Cardiac muscle cell (in vitro differentiated cells and primary cell): ENCODE results near the gene CBLB. TPM values are rescaled to one million over a fixed set of nuclear protein-coding genes. Genes with fewer than 3 reads are reported as not detected.

ENCODE experiments used
- DNase-seq, 2 donors: peaks; one replicate each; pipeline versions ENCODE4 v3.0.0 to v3.0.0-alpha.2; 2010 to 2017; ENCODE audit warnings: low read depth in 1 of 2, low spot score in 1 of 2
- H3K27ac ChIP-seq: fragments of 200-600 bp; sonication (generic); 2 replicates; pipeline ENCODE4 v1.5.1; 2016
- H3K27me3 ChIP-seq: fragments of 200-600 bp; sonication (generic); 2 replicates; pipeline ENCODE4 v1.6.0; 2016; ENCODE audit warnings: control low read depth
- H3K36me3 ChIP-seq: fragments of 200-600 bp; sonication (generic); 2 replicates; pipeline ENCODE4 v1.5.1; 2016; ENCODE audit warnings: control low read depth
- H3K4me1 ChIP-seq: fragments of 200-600 bp; sonication (generic); 2 replicates; pipeline ENCODE4 v1.8.1; 2017; ENCODE audit warnings: low read depth, mild to moderate bottlenecking, mixed run types
- H3K4me3 ChIP-seq: fragments of 200-600 bp; sonication (generic); 2 replicates; pipeline ENCODE4 v1.5.1; 2016; ENCODE audit warnings: mild to moderate bottlenecking
- H3K9me3 ChIP-seq: fragments of 200-600 bp; sonication (generic); 2 replicates; pipeline ENCODE4 v1.5.1; 2017; ENCODE audit warnings: low read depth, mild to moderate bottlenecking, control low read depth
- CTCF ChIP-seq: IDR thresholded peaks from 2 replicates; pipeline ENCODE4 v1.5.1; 2012; ENCODE audit warnings: low read depth, mild to moderate bottlenecking, low read length
- polyA plus RNA-seq: library from polyadenylated mRNA; unstranded; fragments of >200 nt; fragmentation: Nextera tagmentation; extraction: Ambion mirVana; gene quantifications from 2 replicates; pipeline ENCODE4 v1.2.1, GENCODE V29; 2016
- total RNA-seq: library from RNA; depleted of rRNA; stranded (reverse); fragments of >200 nt; gene quantifications from 2 replicates; pipeline ENCODE4 v1.2.3, GENCODE V29; 2016

Gene CBLB
- total and polyA plus RNA-seq, 2 experiments from 2014 or later = 30.3 to 48.2 TPM

GRCh38 chr3:105799286-105799685, 69.5 kb downstream of the CBLB start:
- TF ChIP-seq CTCF = no peak
- no peaks in the 10 kb centered on the region for H3K4me1 ChIP-seq
- H3K4me3 ChIP-seq = no peak overlapping the region
- H3K36me3 ChIP-seq = no peaks in the 10 kb centered on the region
- peak in 1 of 2 donors; percentile 35 for DNase-seq
- no peaks in the 10 kb centered on the region for H3K27me3 ChIP-seq
- no peak overlapping the region for H3K27ac ChIP-seq
- no peaks in the 10 kb centered on the region for H3K9me3 ChIP-seq

GRCh38 chr3:105798381-105798934, 70.4 kb downstream of the CBLB start:
- Histone ChIP-seq H3K4me3 (no peak overlapping the region), H3K4me1 (no peaks in the 10 kb centered on the region), H3K27ac (no peak overlapping the region), H3K9me3 (no peaks in the 10 kb centered on the region), H3K27me3 (no peaks in the 10 kb centered on the region), H3K36me3 (no peaks in the 10 kb centered on the region)
- DNase-seq = no peak
- TF ChIP-seq CTCF = no peak

GRCh38 chr3:105793040-105793439, 75.8 kb downstream of the CBLB start:
- Histone ChIP-seq H3K36me3 (no peaks in the 10 kb centered on the region), H3K27ac (no peak overlapping the region), H3K4me1 (peaks cover 4% of the 10 kb centered on the region), H3K27me3 (no peaks in the 10 kb centered on the region), H3K9me3 (no peaks in the 10 kb centered on the region), H3K4me3 (no peak overlapping the region)
- TF ChIP-seq CTCF = no peak
- peak in 1 of 2 donors; percentile 44 for DNase-seq

GRCh38 chr3:105791919-105792786, 76.7 kb downstream of the CBLB start:
- no peaks in the 10 kb centered on the region for H3K36me3 ChIP-seq
- DNase-seq = peak in 1 of 2 donors; percentile 97
- peaks cover 4% of the 10 kb centered on the region for H3K4me1 ChIP-seq
- H3K4me3 ChIP-seq = no peak overlapping the region
- H3K27me3 ChIP-seq = no peaks in the 10 kb centered on the region
- TF ChIP-seq CTCF = no peak
- H3K27ac ChIP-seq = no peak overlapping the region
- H3K9me3 ChIP-seq = no peaks in the 10 kb centered on the region

- H3K27me3 ChIP-seq = no peaks in the 10 kb centered on the region
- DNase-seq = peak in 1 of 2 donors; percentile 70
- no peaks in the 10 kb centered on the region for H3K36me3 ChIP-seq
- H3K9me3 ChIP-seq = no peaks in the 10 kb centered on the region
- H3K4me1 ChIP-seq = peaks cover 8% of the 10 kb centered on the region
- no peak overlapping the region for H3K27ac ChIP-seq
- no peak overlapping the region for H3K4me3 ChIP-seq
- TF ChIP-seq CTCF = no peak
Observed at GRCh38 chr3:105791131-105791530, 77.7 kb downstream of the CBLB start.
